ENCODE measurements around the gene AFAP1L1. TPM values are rescaled to one million over a fixed set of nuclear protein-coding genes. Genes with fewer than 3 reads are reported as not detected.

Gene AFAP1L1
- total and polyA plus RNA-seq, 10 of the 15 experiments (the other 5 are each of a cell fraction or from before 2014, with no cell fraction given): 0.11 TPM; not detected in 9

DNA sequence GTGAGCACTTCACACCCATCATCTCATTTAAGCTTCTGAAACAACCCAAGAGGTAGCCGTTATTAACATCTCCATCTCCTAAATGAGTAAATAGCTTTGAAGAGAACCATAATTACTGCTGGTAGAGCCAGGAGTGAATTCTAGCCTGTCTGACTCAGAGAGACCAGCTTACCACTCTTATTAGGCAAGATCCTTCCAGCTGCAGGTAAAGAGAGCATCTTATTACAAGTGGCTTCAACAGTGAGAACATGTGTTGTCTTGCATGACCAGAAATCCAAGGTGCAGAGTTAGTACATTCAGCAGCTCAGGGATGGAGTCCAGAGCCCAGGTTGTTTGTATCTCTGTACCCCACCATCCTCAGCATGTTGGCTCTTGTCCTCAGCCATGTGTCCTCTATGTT is 10.9 kb upstream of the AFAP1L1 start:
- no peaks in the 10 kb centered on the region for H3K79me2 ChIP-seq (ENCODE audit: control insufficient read depth, insufficient read depth, low read length)
- ChIA-PET POLR2A (no interaction called here), SMC1A (ENCODE audit: uncharacterized antibody, unreplicated experiment) (no interaction called here), CTCF (no interaction called here), RAD21 (ENCODE audit: unreplicated experiment) (no interaction called here)
- H3K9me3 ChIP-seq (replicated peaks; ENCODE audit: control insufficient read depth, insufficient read depth, low read length): no peaks in the 10 kb centered on the region
- no peak overlapping the region for H3K4me2 ChIP-seq (ENCODE audit: control insufficient read depth, insufficient read depth)
- H3K9ac ChIP-seq (ENCODE audit: control insufficient read depth, insufficient read depth, low read length): no peak overlapping the region
- 0% methylated on average over 1 of the region's 1 CpG for WGBS (ENCODE audit: insufficient coverage, insufficient replicate concordance, low lambda C conversion rate, missing lambda C conversion rate)
- in situ Hi-C loops (cut with MboI): no loop called here
- no peaks in the 10 kb centered on the region; a peak in 1 of 4 replicates for H3K27me3 ChIP-seq (replicated peaks in 1 of 2; ENCODE audit: control insufficient read depth in 2 of 2, insufficient read depth in 2 of 2, low read length in 1 of 2)
- H3K36me3 ChIP-seq (ENCODE audit: control insufficient read depth in 2 of 2, insufficient read depth in 2 of 2, low read length in 1 of 2): no peaks in the 10 kb centered on the region
- no peaks in the 10 kb centered on the region for H4K20me1 ChIP-seq (ENCODE audit: control insufficient read depth, insufficient read depth)
- H3K27ac ChIP-seq (ENCODE audit: control insufficient read depth, insufficient read depth): no peak overlapping the region
- intact Hi-C loops (cut with micrococcal nuclease; ENCODE audit: unreplicated experiment): no loop called here
- no TSS peak for BruUV-seq (replicated peaks)
- DNase-seq (ENCODE audit: low read depth, low spot score) (no peak), ATAC-seq (no peak), FAIRE-seq (no peak)
- no peak overlapping the region for H3K4me3 ChIP-seq
- TF ChIP-seq ESRRA (IDR thresholded peaks at IDR 0.05; ENCODE audit: low read length) (no peak), POLR2AphosphoS2 (IDR thresholded peaks at IDR 0.05; ENCODE audit: low read depth, low read length) (no peak), LARP7 (IDR thresholded peaks at IDR 0.05) (no peak), NFIC (IDR thresholded peaks at IDR 0.05; ENCODE audit: low read depth, low read length) (no peak), MEF2A (IDR thresholded peaks at IDR 0.05; ENCODE audit: insufficient read depth, low read depth, low read length) (no peak), RUNX3 (IDR thresholded peaks at IDR 0.05; ENCODE audit: low read length) (no peak), TBL1XR1 (IDR thresholded peaks at IDR 0.05; ENCODE audit: low read depth, low read length) (no peak), NFXL1 (IDR thresholded peaks at IDR 0.05; ENCODE audit: borderline replicate concordance) (no peak), CREB1 (IDR thresholded peaks at IDR 0.05; ENCODE audit: low read depth) (no peak), MTA2 (IDR thresholded peaks at IDR 0.05; ENCODE audit: low read depth) (no peak)
- TF ChIP-seq, protein P1, sequence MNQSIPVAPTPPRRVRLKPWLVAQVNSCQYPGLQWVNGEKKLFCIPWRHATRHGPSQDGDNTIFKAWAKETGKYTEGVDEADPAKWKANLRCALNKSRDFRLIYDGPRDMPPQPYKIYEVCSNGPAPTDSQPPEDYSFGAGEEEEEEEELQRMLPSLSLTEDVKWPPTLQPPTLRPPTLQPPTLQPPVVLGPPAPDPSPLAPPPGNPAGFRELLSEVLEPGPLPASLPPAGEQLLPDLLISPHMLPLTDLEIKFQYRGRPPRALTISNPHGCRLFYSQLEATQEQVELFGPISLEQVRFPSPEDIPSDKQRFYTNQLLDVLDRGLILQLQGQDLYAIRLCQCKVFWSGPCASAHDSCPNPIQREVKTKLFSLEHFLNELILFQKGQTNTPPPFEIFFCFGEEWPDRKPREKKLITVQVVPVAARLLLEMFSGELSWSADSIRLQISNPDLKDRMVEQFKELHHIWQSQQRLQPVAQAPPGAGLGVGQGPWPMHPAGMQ (IDR thresholded peaks at IDR 0.05; ENCODE audit: borderline replicate concordance): no peak
- TF ChIP-seq, protein P2, sequence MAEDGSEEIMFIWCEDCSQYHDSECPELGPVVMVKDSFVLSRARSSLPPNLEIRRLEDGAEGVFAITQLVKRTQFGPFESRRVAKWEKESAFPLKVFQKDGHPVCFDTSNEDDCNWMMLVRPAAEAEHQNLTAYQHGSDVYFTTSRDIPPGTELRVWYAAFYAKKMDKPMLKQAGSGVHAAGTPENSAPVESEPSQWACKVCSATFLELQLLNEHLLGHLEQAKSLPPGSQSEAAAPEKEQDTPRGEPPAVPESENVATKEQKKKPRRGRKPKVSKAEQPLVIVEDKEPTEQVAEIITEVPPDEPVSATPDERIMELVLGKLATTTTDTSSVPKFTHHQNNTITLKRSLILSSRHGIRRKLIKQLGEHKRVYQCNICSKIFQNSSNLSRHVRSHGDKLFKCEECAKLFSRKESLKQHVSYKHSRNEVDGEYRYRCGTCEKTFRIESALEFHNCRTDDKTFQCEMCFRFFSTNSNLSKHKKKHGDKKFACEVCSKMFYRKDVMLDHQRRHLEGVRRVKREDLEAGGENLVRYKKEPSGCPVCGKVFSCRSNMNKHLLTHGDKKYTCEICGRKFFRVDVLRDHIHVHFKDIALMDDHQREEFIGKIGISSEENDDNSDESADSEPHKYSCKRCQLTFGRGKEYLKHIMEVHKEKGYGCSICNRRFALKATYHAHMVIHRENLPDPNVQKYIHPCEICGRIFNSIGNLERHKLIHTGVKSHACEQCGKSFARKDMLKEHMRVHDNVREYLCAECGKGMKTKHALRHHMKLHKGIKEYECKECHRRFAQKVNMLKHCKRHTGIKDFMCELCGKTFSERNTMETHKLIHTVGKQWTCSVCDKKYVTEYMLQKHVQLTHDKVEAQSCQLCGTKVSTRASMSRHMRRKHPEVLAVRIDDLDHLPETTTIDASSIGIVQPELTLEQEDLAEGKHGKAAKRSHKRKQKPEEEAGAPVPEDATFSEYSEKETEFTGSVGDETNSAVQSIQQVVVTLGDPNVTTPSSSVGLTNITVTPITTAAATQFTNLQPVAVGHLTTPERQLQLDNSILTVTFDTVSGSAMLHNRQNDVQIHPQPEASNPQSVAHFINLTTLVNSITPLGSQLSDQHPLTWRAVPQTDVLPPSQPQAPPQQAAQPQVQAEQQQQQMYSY (CRISPR knock-in tag; IDR thresholded peaks at IDR 0.05): no peak
- no peak overlapping the region for H2AFZ ChIP-seq (ENCODE audit: control insufficient read depth, low read depth, low read length)
- no peaks in the 10 kb centered on the region for H3K4me1 ChIP-seq (ENCODE audit: control insufficient read depth, insufficient read depth, low read length)

Data from GM12878 (cell line).